Measurements from ENCODE around the gene CIDEA. TPM values are rescaled to one million over a fixed set of nuclear protein-coding genes. Genes with fewer than 3 reads are reported as not detected.

Gene CIDEA
- polyA plus RNA-seq, 3 donors from 2014 or later = not detected

DNA sequence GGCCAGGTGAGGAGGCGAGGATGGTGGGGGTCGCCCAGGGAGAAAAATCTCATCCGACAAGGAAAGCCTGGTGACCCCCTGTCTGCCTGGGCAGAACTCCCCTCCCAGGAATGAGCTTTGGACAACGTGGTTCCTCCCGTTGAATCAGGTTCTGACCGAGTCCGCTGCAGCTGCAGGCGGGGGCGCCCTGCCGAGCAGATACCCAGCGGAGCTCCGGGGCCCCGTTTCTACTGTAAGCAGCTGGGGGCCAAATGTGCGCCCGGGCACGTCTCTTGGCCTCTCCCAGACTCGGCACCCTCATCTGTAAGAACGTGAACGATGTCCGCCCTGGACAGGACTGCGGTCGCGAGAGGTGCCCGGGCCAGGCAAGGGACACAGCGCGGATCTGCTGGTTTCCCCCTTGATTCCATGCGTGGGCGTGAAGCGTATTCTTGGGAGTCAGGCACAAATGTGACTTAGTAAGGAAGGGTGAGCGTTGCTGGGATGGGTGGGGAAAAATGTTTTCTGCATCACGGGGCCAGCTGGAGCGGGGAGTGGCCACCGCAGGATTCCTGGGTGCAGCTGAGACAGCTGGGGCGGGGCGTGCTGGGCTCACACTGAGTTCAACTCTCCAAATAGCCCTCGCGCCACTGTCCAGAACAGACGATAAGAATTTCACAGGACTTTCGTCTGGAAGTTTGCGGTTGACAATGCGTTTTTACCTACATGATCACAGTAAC lies 33.7 kb downstream of the CIDEA start:
- Mint-ChIP-seq H3K4me3 (no peak overlapping the region), H3K27ac (no peak overlapping the region)

DNA sequence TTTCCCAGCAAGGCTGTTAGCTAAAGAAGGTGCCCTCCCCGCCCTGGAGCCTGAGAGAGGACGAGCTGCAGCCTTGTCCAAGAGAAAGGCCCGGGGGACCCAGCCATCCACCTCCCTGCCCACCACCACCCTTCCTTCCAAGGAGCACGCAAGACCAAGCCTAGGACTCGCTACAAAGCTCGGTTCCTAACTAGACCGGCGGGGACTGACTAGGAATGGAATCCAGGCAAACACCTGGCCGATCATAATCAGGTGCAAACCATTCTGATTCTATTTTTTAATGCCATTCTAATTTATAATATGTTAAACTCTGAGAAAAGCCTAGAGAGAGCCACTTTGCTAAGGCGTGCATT lies 34.2 kb downstream of the CIDEA start:
- H3K4me3 Mint-ChIP-seq = no peak overlapping the region
- H3K36me3 Mint-ChIP-seq = peaks cover 0 to 4% (median 0%) of the 10 kb centered on the region in 3 donors
- no peak overlapping the region for H3K27ac Mint-ChIP-seq
- H3K4me1 Mint-ChIP-seq = no peaks in the 10 kb centered on the region
- peaks cover 0 to 23% (median 5%) of the 10 kb centered on the region in 3 donors for H3K27me3 Mint-ChIP-seq (ENCODE audit: low read depth in 3 of 3)
- DNase-seq = no peak
- H3K9me3 Mint-ChIP-seq = peaks cover 0 to 2% (median 0%) of the 10 kb centered on the region in 6 donors

More for the DNA sequence above, 33.7 kb downstream of the CIDEA start:
- DNase-seq = no peak
- H3K4me1 Mint-ChIP-seq = no peaks in the 10 kb centered on the region
- peaks cover 0 to 2% (median 0%) of the 10 kb centered on the region in 6 donors for H3K9me3 Mint-ChIP-seq
- peaks cover 0 to 23% (median 5%) of the 10 kb centered on the region in 3 donors for H3K27me3 Mint-ChIP-seq (ENCODE audit: low read depth in 3 of 3)
- H3K36me3 Mint-ChIP-seq = peaks cover 0 to 4% (median 0%) of the 10 kb centered on the region in 3 donors

DNA sequence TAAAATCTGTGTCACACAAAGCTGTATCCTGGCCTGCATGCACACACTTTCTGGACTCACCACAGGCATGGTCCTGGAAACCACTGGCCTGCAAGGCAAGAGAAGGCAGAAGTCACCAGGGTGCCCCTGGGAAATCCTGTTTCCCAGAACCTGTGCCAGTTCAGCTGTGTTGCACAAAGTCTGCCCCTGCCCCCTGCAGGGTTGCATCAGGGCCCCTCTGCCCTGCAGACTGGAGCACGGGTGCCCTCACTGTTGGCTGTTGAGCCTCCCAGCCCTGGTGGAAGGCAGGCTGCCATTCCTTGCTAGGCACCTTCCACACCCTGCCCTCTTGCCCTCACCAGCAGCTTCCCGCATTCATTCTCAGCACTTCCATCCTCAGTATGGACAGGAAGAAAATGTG lies 35.9 kb downstream of the CIDEA start:
- H3K4me1 Mint-ChIP-seq = no peaks in the 10 kb centered on the region
- H3K4me3 Mint-ChIP-seq = no peak overlapping the region
- H3K9me3 Mint-ChIP-seq = no peaks in the 10 kb centered on the region
- DNase-seq = no peak
- H3K36me3 Mint-ChIP-seq = peaks cover 0 to 4% (median 0%) of the 10 kb centered on the region in 3 donors
- peaks cover 0 to 20% (median 1%) of the 10 kb centered on the region in 3 donors for H3K27me3 Mint-ChIP-seq (ENCODE audit: low read depth in 3 of 3)
- H3K27ac Mint-ChIP-seq = no peak overlapping the region

DNA sequence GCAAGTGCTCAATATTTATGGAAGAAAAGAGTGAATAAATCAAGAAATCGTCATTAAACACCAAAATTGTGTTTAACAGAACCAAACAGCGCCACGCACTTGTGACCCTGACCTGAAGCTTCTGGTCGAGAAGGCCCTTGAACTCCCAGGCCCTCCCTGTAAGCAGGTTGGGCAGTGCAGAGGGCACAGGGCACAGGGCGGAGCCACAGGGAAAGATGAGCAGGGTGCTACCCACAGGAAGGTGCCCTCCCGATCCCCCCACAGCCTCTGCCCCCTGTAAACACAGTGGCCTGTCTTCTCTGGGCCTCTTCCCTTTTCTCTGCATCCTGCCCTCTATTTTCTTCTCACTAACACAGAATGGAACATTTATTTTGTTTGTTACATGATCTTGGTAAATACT lies 37.0 kb downstream of the CIDEA start:
- Mint-ChIP-seq H3K27me3 (ENCODE audit: low read depth in 3 of 3) (peaks cover 0 to 17% (median 1%) of the 10 kb centered on the region in 3 donors), H3K36me3 (peaks cover 0 to 4% (median 0%) of the 10 kb centered on the region in 3 donors), H3K9me3 (no peaks in the 10 kb centered on the region), H3K4me3 (no peak overlapping the region), H3K27ac (no peak overlapping the region), H3K4me1 (no peaks in the 10 kb centered on the region)
- no peak for DNase-seq

DNA sequence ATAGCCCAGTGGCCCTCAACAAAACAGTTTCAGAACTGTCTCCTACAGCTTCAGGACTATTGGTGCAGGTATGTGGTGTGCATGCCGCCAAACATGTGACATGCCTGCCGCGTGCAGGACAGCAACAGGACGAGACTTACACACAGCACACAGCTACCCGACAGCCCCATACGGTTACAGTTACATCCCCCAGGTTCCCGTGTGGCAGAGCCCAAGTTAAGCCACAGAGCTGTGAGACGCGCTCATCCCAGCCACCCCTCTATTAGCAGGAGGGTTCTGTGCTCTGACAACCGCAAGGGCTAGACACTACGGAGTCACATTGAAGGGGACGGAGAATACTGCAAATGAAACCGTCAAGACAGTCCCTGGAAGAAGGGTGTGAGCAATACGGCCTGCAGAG lies 37.5 kb downstream of the CIDEA start:
- Mint-ChIP-seq H3K27me3 (ENCODE audit: low read depth in 3 of 3) (peaks cover 0 to 17% (median 1%) of the 10 kb centered on the region in 3 donors), H3K4me1 (no peaks in the 10 kb centered on the region), H3K27ac (no peak overlapping the region), H3K36me3 (peaks cover 0 to 4% (median 0%) of the 10 kb centered on the region in 3 donors), H3K9me3 (no peaks in the 10 kb centered on the region), H3K4me3 (no peak overlapping the region)
- DNase-seq = no peak

DNA sequence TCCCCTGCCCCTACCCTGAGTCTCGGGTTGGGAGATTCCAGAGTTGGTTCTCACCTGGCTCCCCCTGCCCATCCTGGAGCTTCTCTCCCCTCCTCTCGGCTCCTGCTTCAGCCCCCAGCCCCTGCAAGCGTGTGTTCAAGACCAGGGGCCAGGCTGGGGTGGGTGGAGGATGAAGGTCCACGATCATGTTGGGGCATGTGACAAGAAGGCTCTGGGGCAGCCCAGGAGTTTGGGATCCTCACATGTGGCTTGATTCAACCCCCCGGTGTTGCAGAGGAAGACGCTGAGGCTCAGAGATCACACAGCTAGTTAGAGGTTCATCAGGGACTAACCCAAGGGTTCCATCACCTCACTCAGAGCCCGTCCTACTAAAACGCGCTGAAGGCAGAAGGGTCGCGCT lies 39.7 kb downstream of the CIDEA start:
- Mint-ChIP-seq H3K4me1 (no peaks in the 10 kb centered on the region), H3K9me3 (no peaks in the 10 kb centered on the region), H3K27me3 (ENCODE audit: low read depth in 3 of 3) (peaks cover 0 to 12% (median 1%) of the 10 kb centered on the region in 3 donors), H3K36me3 (peaks cover 0 to 2% (median 0%) of the 10 kb centered on the region in 3 donors), H3K4me3 (no peak overlapping the region), H3K27ac (no peak overlapping the region)
- DNase-seq = no peak

DNA sequence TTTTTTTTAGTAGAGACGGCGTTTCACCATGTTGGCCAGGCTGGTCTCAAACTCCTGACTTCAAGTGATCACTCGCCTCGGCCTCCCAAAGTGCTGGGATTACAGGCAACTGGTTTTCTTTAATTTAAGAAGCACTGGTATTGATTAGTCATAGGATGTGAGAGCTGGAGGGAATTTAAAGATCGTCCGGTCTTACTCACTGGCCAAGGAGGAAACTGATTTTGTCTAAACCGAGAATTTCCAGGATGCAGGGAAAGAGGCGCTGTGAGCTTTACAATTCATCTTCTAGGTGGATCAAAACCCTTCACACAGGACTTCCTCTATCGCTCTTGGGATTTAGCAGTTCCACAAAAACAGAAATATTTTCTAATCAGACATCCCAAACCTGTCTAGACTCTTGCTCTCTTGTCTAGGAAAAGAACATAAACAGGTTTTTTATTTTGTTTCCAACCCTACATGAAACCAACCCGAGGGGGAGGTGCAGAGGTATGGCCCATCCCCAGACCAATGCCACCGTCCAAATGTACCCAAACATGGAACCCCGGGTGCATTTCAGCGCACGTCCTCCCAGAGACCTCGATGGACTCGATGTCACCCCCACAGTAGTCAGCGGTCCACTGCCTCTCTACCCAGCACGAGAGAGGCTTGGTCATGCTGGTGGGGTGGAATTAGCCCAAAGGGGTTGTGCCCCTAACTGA lies 41.4 kb downstream of the CIDEA start:
- Mint-ChIP-seq H3K27me3 (ENCODE audit: low read depth in 3 of 3) (peaks cover 0 to 3% (median 0%) of the 10 kb centered on the region in 3 donors), H3K4me1 (no peaks in the 10 kb centered on the region), H3K27ac (no peak overlapping the region), H3K36me3 (no peaks in the 10 kb centered on the region), H3K4me3 (no peak overlapping the region), H3K9me3 (no peaks in the 10 kb centered on the region)
- DNase-seq = no peak

DNA sequence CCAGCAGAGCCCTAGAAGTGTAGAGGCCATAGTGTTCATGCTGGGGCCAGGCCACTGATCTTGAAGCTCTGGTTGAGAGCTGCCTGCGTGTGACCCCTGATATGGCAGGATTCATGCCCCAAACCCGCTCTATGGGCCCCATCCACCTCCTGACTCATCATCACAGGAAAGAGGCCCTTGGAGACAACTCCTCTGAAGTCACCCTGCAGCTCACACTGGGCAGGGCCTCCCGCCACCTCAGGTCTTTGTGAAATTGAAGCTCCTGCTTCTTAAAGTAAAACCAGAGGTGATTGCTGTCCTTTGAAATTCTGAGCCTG lies 41.9 kb downstream of the CIDEA start:
- Mint-ChIP-seq H3K27ac (no peak overlapping the region), H3K9me3 (no peaks in the 10 kb centered on the region), H3K27me3 (ENCODE audit: low read depth in 3 of 3) (peaks cover 0 to 3% (median 0%) of the 10 kb centered on the region in 3 donors), H3K4me3 (no peak overlapping the region), H3K36me3 (no peaks in the 10 kb centered on the region), H3K4me1 (no peaks in the 10 kb centered on the region)
- DNase-seq = no peak

DNA sequence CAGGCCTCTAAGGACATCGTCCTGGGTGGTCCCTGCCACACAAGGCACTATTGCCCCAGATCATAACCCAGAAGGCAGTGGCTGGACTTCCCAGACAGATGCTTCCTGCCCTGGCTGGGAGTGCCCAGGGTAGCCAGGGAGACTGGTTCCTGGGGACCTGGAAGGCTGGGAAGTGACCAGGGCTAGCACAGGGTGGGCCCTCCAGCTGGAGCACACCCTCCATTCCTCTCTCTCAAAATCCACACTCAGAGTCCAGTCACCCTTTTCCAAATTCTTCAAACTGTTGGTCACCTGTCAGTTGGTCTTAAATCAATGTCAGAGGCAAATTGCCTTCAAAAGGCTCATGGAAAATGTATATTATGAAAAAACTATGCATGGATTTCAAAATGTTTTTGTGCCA lies 42.3 kb downstream of the CIDEA start:
- no peaks in the 10 kb centered on the region for H3K4me1 Mint-ChIP-seq

DNA sequence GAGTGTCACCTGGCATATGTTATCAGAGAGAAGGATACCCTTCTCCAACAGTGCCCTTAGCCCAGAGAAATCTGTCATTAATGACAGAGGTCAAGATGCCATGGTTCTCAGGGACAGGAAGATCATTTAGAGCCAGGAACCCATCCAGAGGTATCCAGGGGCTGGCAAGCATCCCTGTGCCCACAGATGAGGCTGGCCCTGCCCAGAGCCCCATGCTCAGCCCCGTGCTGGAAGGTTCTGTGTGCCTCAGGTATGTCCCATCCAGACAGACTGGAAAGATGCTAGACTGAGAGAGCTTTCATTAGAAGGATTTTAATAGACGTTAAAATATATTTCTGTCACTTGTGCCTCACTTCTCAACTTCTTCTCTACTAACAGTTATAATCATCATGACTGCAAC lies 45.7 kb downstream of the CIDEA start:
- H3K36me3 Mint-ChIP-seq = no peaks in the 10 kb centered on the region
- no peaks in the 10 kb centered on the region for H3K9me3 Mint-ChIP-seq
- no peaks in the 10 kb centered on the region for H3K4me1 Mint-ChIP-seq
- DNase-seq = no peak
- peaks cover 3 to 8% (median 4%) of the 10 kb centered on the region in 3 donors for H3K27me3 Mint-ChIP-seq (ENCODE audit: low read depth in 3 of 3)
- H3K27ac Mint-ChIP-seq = no peak overlapping the region
- H3K4me3 Mint-ChIP-seq = no peak overlapping the region

More for the DNA sequence above, 42.3 kb downstream of the CIDEA start:
- H3K4me3 Mint-ChIP-seq = no peak overlapping the region
- no peak overlapping the region for H3K27ac Mint-ChIP-seq
- no peaks in the 10 kb centered on the region for H3K36me3 Mint-ChIP-seq
- H3K27me3 Mint-ChIP-seq (ENCODE audit: low read depth in 3 of 3) = peaks cover 0 to 3% (median 1%) of the 10 kb centered on the region in 3 donors
- H3K9me3 Mint-ChIP-seq = no peaks in the 10 kb centered on the region
- DNase-seq = no peak

DNA sequence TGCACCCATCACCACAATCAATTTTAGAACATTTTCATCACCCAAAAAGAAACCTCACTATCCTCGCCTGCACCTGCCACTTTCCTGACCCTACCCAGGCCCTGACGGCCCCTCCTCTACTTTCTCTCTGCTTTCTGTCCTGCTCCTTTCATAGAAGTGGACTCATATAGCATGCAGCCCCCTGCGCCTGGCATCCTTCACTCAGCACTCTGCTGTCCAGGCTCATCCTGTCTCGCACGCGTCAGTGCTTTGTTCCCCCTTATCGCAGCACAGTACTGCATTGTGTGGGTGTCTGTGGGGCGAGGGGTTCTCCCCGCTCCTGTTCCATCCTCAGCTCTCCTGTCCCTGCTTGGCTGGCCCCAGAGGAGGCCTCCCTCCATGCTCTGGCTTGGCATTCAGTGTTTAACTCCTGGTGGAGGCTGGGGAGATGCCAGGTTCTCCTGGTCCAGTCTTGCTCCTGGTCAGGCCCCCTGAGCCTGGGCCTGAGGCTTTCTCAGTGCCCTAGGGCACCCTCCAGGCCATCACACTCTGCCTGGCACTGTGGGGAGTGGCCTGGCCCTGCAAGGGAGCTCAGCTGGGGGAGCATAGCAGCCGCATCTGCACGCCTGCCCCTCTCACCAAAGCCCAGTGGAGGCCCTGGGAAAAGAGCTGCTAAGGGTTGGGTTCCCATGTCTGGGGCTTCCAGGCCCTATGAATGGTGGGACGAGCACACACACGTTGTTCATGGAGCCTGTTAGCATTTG lies 47.3 kb downstream of the CIDEA start:
- Mint-ChIP-seq H3K4me3 (no peak overlapping the region), H3K27me3 (ENCODE audit: low read depth in 3 of 3) (peaks cover 5 to 10% (median 8%) of the 10 kb centered on the region in 3 donors), H3K27ac (no peak overlapping the region), H3K36me3 (no peaks in the 10 kb centered on the region), H3K9me3 (no peaks in the 10 kb centered on the region), H3K4me1 (peaks cover 0 to 1% of the 10 kb centered on the region in 2 donors)
- no peak for DNase-seq

DNA sequence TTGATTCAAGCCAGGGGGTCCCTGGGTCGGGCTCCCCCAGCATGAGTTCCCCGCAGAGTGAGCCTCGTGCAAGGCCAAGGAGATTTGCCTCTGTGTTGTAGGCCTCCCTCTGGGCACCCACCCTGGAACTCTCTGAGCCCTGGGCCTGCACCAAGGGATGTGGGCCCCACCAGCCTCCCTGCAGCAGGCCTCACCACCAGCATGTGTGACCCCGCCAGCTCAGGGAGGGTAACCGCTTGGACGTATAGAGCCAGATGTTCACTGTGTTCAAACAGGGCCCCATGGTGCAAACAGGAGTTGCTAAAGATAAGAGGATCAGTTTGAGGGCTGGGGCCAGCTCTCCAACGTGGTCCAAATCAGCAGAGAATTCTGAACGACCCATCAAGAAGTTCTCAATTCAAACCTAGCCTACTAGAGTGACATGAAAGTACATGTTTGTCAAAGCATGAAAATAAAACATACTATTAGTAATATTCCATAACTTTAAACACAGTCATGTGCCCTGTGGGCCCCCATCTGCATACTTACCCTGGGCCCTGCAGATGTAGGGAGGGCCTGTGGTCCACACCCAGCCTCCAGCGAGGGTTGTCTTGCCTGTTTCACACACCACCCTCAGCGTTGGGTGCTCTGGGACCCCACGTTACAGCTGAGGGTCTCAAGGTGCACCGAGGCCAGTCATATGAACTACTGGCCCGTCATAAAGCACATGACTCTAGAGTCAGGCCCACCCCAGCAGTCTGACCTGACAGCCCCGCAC lies 48.4 kb downstream of the CIDEA start:
- no peak for DNase-seq
- Mint-ChIP-seq H3K27ac (no peak overlapping the region), H3K27me3 (ENCODE audit: low read depth in 3 of 3) (peaks cover 12 to 19% (median 16%) of the 10 kb centered on the region in 3 donors), H3K4me3 (no peak overlapping the region), H3K4me1 (peaks cover 6 to 12% of the 10 kb centered on the region in 2 donors), H3K36me3 (peaks cover 0 to 4% (median 0%) of the 10 kb centered on the region in 3 donors), H3K9me3 (no peaks in the 10 kb centered on the region)

DNA sequence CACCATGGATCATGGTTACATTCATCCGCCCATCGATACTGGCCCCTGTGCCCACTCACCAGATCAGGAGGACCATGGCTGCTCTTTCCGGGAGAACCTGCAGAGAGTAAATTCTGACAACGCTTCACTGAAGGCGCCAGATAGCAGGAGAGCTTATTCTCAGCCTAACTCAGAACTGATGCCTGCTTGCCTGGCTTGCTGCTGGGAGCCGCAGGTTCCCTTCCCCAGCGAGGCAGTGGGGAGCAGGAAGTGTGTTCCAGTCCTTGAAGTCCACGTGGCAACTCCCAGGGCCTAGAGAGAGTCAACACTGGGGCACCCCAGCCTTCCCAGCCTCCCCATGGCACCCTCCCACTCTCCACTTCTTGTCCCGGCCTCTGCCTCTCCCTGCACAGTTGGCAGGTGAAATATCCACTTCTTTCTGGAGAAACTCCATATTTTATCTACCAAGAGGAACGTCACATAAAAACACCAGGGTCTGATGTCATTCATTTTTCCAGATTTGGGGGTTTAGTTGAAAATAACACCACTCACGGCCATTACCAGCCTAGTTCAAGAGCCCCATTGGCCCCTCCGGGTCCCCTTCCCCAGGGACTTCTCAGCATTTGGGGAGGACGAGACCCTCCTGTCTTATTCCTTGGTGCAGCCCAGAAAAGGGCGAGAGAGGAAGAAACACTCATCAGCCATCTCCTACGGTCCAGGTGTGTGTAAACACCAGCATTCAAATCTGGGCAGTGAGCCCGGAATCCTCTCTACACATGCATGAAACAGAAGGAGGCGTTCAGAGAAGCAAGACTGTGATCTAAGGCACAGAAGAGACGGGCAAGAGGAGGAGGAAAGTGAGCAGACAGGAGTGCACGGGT lies 50.4 kb downstream of the CIDEA start:
- Mint-ChIP-seq H3K27ac (no peak overlapping the region), H3K27me3 (ENCODE audit: low read depth in 3 of 3) (peaks cover 13 to 23% (median 19%) of the 10 kb centered on the region in 3 donors), H3K4me1 (peaks cover 9 to 15% of the 10 kb centered on the region in 2 donors), H3K36me3 (peaks cover 2 to 4% (median 3%) of the 10 kb centered on the region in 3 donors), H3K4me3 (no peak overlapping the region), H3K9me3 (no peaks in the 10 kb centered on the region)
- no peak for DNase-seq
